ENCODE measurements around the gene DLGAP1. TPM values are rescaled to one million over a fixed set of nuclear protein-coding genes. Genes with fewer than 3 reads are reported as not detected.
"Not testable (repeated sequence)": the region's sequence is repeated elsewhere in the genome, so short reads cannot be mapped to it uniquely, and the experiment has no call there.

Gene DLGAP1
- total RNA-seq, 1 donor from 2014 or later: 18.5 TPM

- Histone ChIP-seq H2AFZ (replicated peaks) (no peak overlapping the region), H3K79me2 (ENCODE audit: low read depth) (no peaks in the 10 kb centered on the region), H3K4me1 (no peaks in the 10 kb centered on the region), H3F3A (ENCODE audit: low read depth) (no peaks in the 10 kb centered on the region), H3K9me3 (ENCODE audit: low read depth) (no peaks in the 10 kb centered on the region), H3K4me3 (no peak overlapping the region), H3K27me3 (no peaks in the 10 kb centered on the region), H4K20me1 (ENCODE audit: low read depth) (no peaks in the 10 kb centered on the region), H3K36me3 (no peaks in the 10 kb centered on the region), H3K4me2 (no peak overlapping the region), H3K9ac (no peak overlapping the region), H3K27ac (no peak overlapping the region)
- Mint-ChIP-seq H3K4me3 (no peak overlapping the region), H3K27me3 (ENCODE audit: insufficient read depth, low read depth) (no peaks in the 10 kb centered on the region), H3K9me3 (no peaks in the 10 kb centered on the region), H3K36me3 (peaks cover 2% of the 10 kb centered on the region), H3K27ac (no peak overlapping the region), H3K4me1 (peaks cover 33% of the 10 kb centered on the region)
- DNase-seq (ENCODE audit: low spot score): no peak
- no peak for TF ChIP-seq CTCF (IDR thresholded peaks at IDR 0.05)
- TF ChIP-seq EZH2phosphoT487 (IDR thresholded peaks at IDR 0.05): no peak
- no peak for TF ChIP-seq EZH2 (IDR thresholded peaks at IDR 0.05)
Measured at GRCh38 chr18:3704556-3705344, 750.4 kb downstream of the DLGAP1 start.

GRCh38 chr18:3703732-3704176 is 751.4 kb downstream of the DLGAP1 start:
- Histone ChIP-seq H3K36me3 (no peaks in the 10 kb centered on the region), H3K4me3 (no peak overlapping the region), H2AFZ (replicated peaks) (no peak overlapping the region), H3K27ac (no peak overlapping the region), H4K20me1 (ENCODE audit: low read depth) (no peaks in the 10 kb centered on the region), H3K27me3 (no peaks in the 10 kb centered on the region), H3K9me3 (ENCODE audit: low read depth) (no peaks in the 10 kb centered on the region), H3K79me2 (ENCODE audit: low read depth) (no peaks in the 10 kb centered on the region), H3K4me1 (no peaks in the 10 kb centered on the region), H3K4me2 (no peak overlapping the region), H3K9ac (no peak overlapping the region), H3F3A (ENCODE audit: low read depth) (no peaks in the 10 kb centered on the region)
- Mint-ChIP-seq H3K36me3 (peaks cover 2% of the 10 kb centered on the region), H3K27ac (peak overlapping the region; percentile 76), H3K4me3 (no peak overlapping the region), H3K27me3 (ENCODE audit: insufficient read depth, low read depth) (peaks cover 4% of the 10 kb centered on the region), H3K4me1 (peaks cover 29% of the 10 kb centered on the region), H3K9me3 (peaks cover 4% of the 10 kb centered on the region)
- peak; percentile 81 for DNase-seq (ENCODE audit: low spot score)
- TF ChIP-seq EZH2 (IDR thresholded peaks at IDR 0.05) (no peak), CTCF (IDR thresholded peaks at IDR 0.05) (peak; percentile 82)

DNA sequence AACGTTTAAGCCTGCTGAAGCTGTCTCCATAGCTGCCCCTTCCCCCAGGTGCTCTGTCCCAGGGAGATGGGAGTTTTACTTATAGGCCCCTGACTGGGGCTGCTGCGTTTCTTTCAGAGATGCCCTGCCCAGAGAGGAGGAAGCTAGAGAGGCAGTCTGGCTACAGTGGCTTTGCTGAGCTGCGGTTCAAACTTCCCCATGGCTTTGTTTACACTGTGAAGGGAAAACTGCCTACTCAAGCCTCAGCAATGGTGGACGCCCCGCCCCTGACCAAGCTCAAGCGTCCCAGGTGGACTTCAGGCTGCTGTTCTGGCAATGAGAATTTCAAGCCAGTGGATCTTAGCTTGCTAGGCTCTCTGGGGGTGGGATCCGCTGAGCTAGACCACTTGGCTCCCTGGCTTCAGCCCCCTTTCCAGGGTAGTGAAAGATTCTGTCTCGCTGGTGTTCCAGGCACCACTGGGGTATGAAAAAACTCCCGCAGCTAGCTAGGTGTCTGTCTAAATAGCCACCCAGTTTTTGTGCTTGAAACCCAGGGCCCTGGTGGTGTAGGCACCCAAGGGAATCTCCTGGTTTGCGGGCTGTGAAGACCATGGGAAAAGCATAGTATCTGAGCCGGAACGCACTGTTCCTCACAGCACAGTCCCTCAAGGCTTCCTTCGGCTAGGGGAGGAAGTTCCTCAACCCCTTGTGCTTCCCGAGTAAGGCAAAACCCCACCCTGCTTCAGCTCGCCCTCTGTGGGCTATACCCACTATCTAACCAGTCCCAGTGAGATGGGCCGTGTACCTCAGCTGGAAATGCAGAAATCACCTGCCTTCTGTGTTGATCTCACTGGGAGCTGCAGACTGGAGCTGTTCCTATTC is 755.2 kb downstream of the DLGAP1 start:
- H3K27me3 Mint-ChIP-seq (ENCODE audit: insufficient read depth, low read depth); H3K9ac ChIP-seq; H3K27ac ChIP-seq; H3K4me2 ChIP-seq; H3K4me1 ChIP-seq; H3K36me3 Mint-ChIP-seq; H3K79me2 ChIP-seq (ENCODE audit: low read depth); H3K4me3 Mint-ChIP-seq; H3K36me3 ChIP-seq; H4K20me1 ChIP-seq (ENCODE audit: low read depth); H3F3A ChIP-seq (ENCODE audit: low read depth); DNase-seq (ENCODE audit: low spot score); H2AFZ ChIP-seq (replicated peaks); H3K27ac Mint-ChIP-seq; H3K27me3 ChIP-seq; H3K9me3 ChIP-seq (ENCODE audit: low read depth); H3K4me3 ChIP-seq: not testable (repeated sequence)
- Mint-ChIP-seq H3K4me1 (peaks cover 18% of the 10 kb centered on the region), H3K9me3 (peaks cover 25% of the 10 kb centered on the region)

DNA sequence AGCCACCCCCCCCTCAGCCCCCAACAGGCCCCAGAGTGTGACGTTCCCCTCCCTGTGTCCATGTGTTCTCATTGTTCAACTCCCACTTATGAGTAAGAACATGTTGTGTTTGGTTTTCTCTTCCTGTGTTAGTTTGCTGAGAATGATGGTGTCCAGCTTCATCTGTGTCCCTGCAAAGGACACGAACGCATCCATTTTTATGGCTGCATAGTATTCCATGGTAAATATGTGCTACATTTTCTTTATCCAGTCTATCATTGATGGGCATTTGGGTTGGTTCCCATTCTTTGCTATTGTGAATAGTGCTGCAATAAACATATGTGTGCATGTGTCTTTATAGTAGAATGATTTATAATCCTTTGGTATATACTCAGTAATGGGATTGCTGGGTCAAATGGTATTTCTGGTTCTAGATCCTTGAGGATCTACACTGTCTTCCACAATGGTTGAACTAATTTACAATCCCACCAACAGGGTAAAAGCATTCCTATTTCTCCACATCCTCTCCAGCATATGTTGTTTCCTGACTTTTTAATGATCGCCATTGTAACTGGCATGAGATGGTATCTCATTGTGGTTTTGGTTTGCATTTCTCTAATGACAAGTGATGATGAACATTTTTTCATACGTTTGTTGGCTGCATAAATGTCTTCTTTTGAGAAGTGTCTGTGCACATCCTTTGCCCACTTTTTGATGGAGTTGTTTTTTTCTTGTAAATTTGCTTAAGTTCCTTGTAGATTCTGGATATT is 760.9 kb downstream of the DLGAP1 start:
- peaks cover 26% of the 10 kb centered on the region for H3K9me3 Mint-ChIP-seq
- not testable (repeated sequence) for H3K4me1 ChIP-seq; H3K4me1 Mint-ChIP-seq; H3K27ac Mint-ChIP-seq; H3K9ac ChIP-seq; H3K27me3 Mint-ChIP-seq (ENCODE audit: insufficient read depth, low read depth); H4K20me1 ChIP-seq (ENCODE audit: low read depth); H3K9me3 ChIP-seq (ENCODE audit: low read depth); H3K4me3 ChIP-seq; H3K36me3 Mint-ChIP-seq; H3K27ac ChIP-seq; H3K4me3 Mint-ChIP-seq; H3K27me3 ChIP-seq; H2AFZ ChIP-seq (replicated peaks); H3K36me3 ChIP-seq; H3F3A ChIP-seq (ENCODE audit: low read depth); H3K4me2 ChIP-seq; H3K79me2 ChIP-seq (ENCODE audit: low read depth); DNase-seq (ENCODE audit: low spot score)
